Upper lobe of left lung (tissue), 6 donors: ENCODE results near the gene EDN2. TPM values are rescaled to one million over a fixed set of nuclear protein-coding genes. Genes with fewer than 3 reads are reported as not detected.

ENCODE experiments used
- ATAC-seq, 2 donors: fragments of 200-7000 bp; cut with Tn5 transposase; one replicate each; pipeline ENCODE4 v1.9.1; 2022; ENCODE audit warnings: mild to moderate bottlenecking in 2 of 2, moderate library complexity in 2 of 2; ENCODE audit not compliant: low FRiP score in 2 of 2
- DNase-seq, 2 donors: peaks; one replicate each; pipeline ENCODE4 v3.0.0-alpha.2; 2019 to 2020
- H3K27ac ChIP-seq, 4 donors: fragments of 200-600 bp; sonication (generic); one replicate each; pipeline ENCODE4 v1.5.1; 2016 to 2019
- H3K27me3 ChIP-seq, 4 donors: fragments of 200-600 bp; sonication (generic); one replicate each; pipeline ENCODE4 v1.5.1; 2017 to 2019
- H3K36me3 ChIP-seq, 4 donors: fragments of 200-600 bp; sonication (generic); one replicate each; pipeline ENCODE4 v1.5.1; 2016 to 2019
- H3K4me1 ChIP-seq, 4 donors: fragments of 200-600 bp; sonication (generic); one replicate each; pipeline ENCODE4 v1.5.1; 2018 to 2019
- H3K4me3 ChIP-seq, 4 donors: fragments of 200-600 bp; sonication (generic); one replicate each; pipeline ENCODE4 v1.5.1; 2017 to 2019; ENCODE audit warnings: mild to moderate bottlenecking in 2 of 4, moderate library complexity in 1 of 4
- H3K9me3 ChIP-seq, 4 donors: fragments of 200-600 bp; sonication (generic); one replicate each; pipeline ENCODE4 v1.5.1; 2018 to 2019
- CTCF ChIP-seq, 6 experiments: fragments of 450-650 bp in 4 of 6; fragments of 200-600 bp in 2 of 6; sonication (generic) in 2 of 6; IDR thresholded peaks; one replicate each; pipeline ENCODE4 v1.5.1; 2016 to 2019; ENCODE audit warnings: antibody characterized with exemption in 6 of 6
- EP300 ChIP-seq, 4 donors: sonication (generic); formaldehyde crosslinking; IDR thresholded peaks; one replicate each; pipeline ENCODE4 v1.5.1; 2017; ENCODE audit warnings: antibody characterized with exemption in 4 of 4, control low read depth in 2 of 4
- POLR2A ChIP-seq, 4 donors: fragments of 450-650 bp; IDR thresholded peaks; one replicate each; pipeline ENCODE4 v1.5.1; 2016 to 2017; ENCODE audit warnings: antibody characterized with exemption in 4 of 4, mild to moderate bottlenecking in 2 of 4
- POLR2AphosphoS5 ChIP-seq, 2 donors: sonication (generic); formaldehyde crosslinking; IDR thresholded peaks; one replicate each; pipeline ENCODE4 v1.5.1; 2017; ENCODE audit warnings: antibody characterized with exemption in 2 of 2
- WGBS, 2 donors: methylation state at CpG; one replicate each; pipeline ENCODE4 v1.1.5; 2017 to 2018; 5-methylcytosine and 5-hydroxymethylcytosine counted together
- total RNA-seq, 6 donors: library from RNA; depleted of rRNA in 4 of 6; stranded (reverse); fragments of >200 nt in 4 of 6; gene quantifications; one replicate each; pipeline versions ENCODE4 v1.1.0 to v1.2.1, GENCODE V29; 2016 to 2021
- donor health status: DM: no; HTN: no; CAD: no; lungs with moderate emphysema.
- donor health status: DM: no; HTN: yes; CAD: no; lungs with severe emphysema.

EDN2 gene
- total RNA-seq, 6 donors from 2014 or later: 0.49 to 4.0 (median 0.77) TPM; not detected in 3

- no peak overlapping the region for H3K4me3 ChIP-seq
- no peak overlapping the region for H3K27ac ChIP-seq
- WGBS, 2 donors: 84 to 91% methylated on average over 5 to 6 of the region's 6 CpGs
- no peaks in the 10 kb centered on the region for H3K27me3 ChIP-seq
- no peak for DNase-seq
- no peaks in the 10 kb centered on the region for H3K36me3 ChIP-seq
- peaks cover 25 to 29% (median 26%) of the 10 kb centered on the region in 4 donors for H3K4me1 ChIP-seq
- H3K9me3 ChIP-seq: no peaks in the 10 kb centered on the region
- no peak for TF ChIP-seq POLR2AphosphoS5 (IDR thresholded peaks at IDR 0.05)
- TF ChIP-seq EP300 (IDR thresholded peaks at IDR 0.05): no peak
- no peak for TF ChIP-seq CTCF (IDR thresholded peaks at IDR 0.05)
- no peak for TF ChIP-seq POLR2A (IDR thresholded peaks at IDR 0.05)
- ATAC-seq: no peak
These were observed 12.8 kb downstream of the EDN2 start for GRCh38 chr1:41471658-41472057.

DNA sequence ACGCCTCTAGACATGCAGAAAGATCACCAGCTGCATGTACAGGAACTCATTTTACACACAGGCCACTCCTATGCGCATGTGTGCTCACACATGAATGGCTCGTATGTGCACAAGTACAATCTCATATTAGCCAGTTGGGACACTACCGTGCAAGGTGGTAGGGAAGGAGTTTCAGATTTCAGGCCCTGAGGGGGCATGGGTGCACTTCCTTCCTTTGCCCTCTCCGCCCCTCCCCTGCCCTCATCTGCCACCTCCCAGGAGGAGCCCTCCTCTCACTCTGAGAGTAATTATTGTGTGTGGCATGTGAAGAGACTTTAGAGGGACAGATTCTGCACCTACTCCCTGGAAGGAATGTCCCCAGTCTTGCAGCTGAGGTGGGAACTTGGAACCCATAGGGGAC, 14.8 kb downstream of the EDN2 start:
- no peak overlapping the region for H3K27ac ChIP-seq
- no peaks in the 10 kb centered on the region for H3K36me3 ChIP-seq
- no peak for DNase-seq
- 61 to 65% methylated on average over 5 of the region's 5 CpGs for WGBS, 2 donors
- H3K9me3 ChIP-seq: no peaks in the 10 kb centered on the region
- no peak for TF ChIP-seq EP300 (IDR thresholded peaks at IDR 0.05)
- TF ChIP-seq POLR2A (IDR thresholded peaks at IDR 0.05): no peak
- no peak for TF ChIP-seq CTCF (IDR thresholded peaks at IDR 0.05)
- TF ChIP-seq POLR2AphosphoS5 (IDR thresholded peaks at IDR 0.05): no peak
- H3K4me3 ChIP-seq: no peak overlapping the region
- peaks cover 7 to 10% (median 9%) of the 10 kb centered on the region in 4 donors for H3K4me1 ChIP-seq
- no peak for ATAC-seq
- H3K27me3 ChIP-seq: no peaks in the 10 kb centered on the region

GRCh38 chr1:41468122-41468762, 16.2 kb downstream of the EDN2 start:
- H3K27ac ChIP-seq: no peak overlapping the region
- TF ChIP-seq CTCF (IDR thresholded peaks at IDR 0.05) (no peak), EP300 (IDR thresholded peaks at IDR 0.05) (no peak), POLR2A (IDR thresholded peaks at IDR 0.05) (no peak), POLR2AphosphoS5 (IDR thresholded peaks at IDR 0.05) (no peak)
- no peak for ATAC-seq
- 75 to 78% methylated on average over 12 of the region's 12 CpGs for WGBS, 2 donors
- no peaks in the 10 kb centered on the region for H3K4me1 ChIP-seq
- no peak for DNase-seq
- no peak overlapping the region for H3K4me3 ChIP-seq
- H3K27me3 ChIP-seq: no peaks in the 10 kb centered on the region
- H3K36me3 ChIP-seq: no peaks in the 10 kb centered on the region
- no peaks in the 10 kb centered on the region for H3K9me3 ChIP-seq

- ATAC-seq (no peak), DNase-seq (no peak)
- TF ChIP-seq CTCF (IDR thresholded peaks at IDR 0.05) (no peak), POLR2A (IDR thresholded peaks at IDR 0.05) (no peak), EP300 (IDR thresholded peaks at IDR 0.05) (no peak), POLR2AphosphoS5 (IDR thresholded peaks at IDR 0.05) (no peak)
- H3K27me3 ChIP-seq: no peaks in the 10 kb centered on the region
- no peaks in the 10 kb centered on the region for H3K4me1 ChIP-seq
- H3K27ac ChIP-seq: no peak overlapping the region
- H3K4me3 ChIP-seq: no peak overlapping the region
- 55 to 65% methylated on average over 4 of the region's 4 CpGs for WGBS, 2 donors
- no peaks in the 10 kb centered on the region for H3K36me3 ChIP-seq
- H3K9me3 ChIP-seq: no peaks in the 10 kb centered on the region
These were observed 16.8 kb downstream of the EDN2 start for GRCh38 chr1:41467673-41468072.

GRCh38 chr1:41466146-41466545, 18.3 kb downstream of the EDN2 start:
- DNase-seq (peak in 1 of 2 donors; percentile 54), ATAC-seq (no peak)
- no peaks in the 10 kb centered on the region for H3K4me1 ChIP-seq
- no peak for TF ChIP-seq CTCF (IDR thresholded peaks at IDR 0.05)
- no peak for TF ChIP-seq POLR2AphosphoS5 (IDR thresholded peaks at IDR 0.05)
- no peak for TF ChIP-seq POLR2A (IDR thresholded peaks at IDR 0.05)
- TF ChIP-seq EP300 (IDR thresholded peaks at IDR 0.05): no peak
- no peaks in the 10 kb centered on the region for H3K27me3 ChIP-seq
- 44 to 68% methylated on average over 3 to 5 of the region's 5 CpGs for WGBS, 2 donors
- H3K36me3 ChIP-seq: no peaks in the 10 kb centered on the region
- no peaks in the 10 kb centered on the region for H3K9me3 ChIP-seq
- H3K27ac ChIP-seq: no peak overlapping the region
- H3K4me3 ChIP-seq: no peak overlapping the region
